NCI-H1930 (cell line): Measurements from ENCODE around the gene CT45A1.
A peak's percentile ranks its signal among the peaks of the same experiment; 100 is the strongest.
"Not testable (repeated sequence)": the region's sequence is repeated elsewhere in the genome, so short reads cannot be mapped to it uniquely, and the experiment has no call there.

Experiments used
- DNase-seq, 2 experiments: peaks; one replicate each; lab custom pipeline; 2025; lab: John Stamatoyannopoulos, UW

The CT45A1 gene, protein sequence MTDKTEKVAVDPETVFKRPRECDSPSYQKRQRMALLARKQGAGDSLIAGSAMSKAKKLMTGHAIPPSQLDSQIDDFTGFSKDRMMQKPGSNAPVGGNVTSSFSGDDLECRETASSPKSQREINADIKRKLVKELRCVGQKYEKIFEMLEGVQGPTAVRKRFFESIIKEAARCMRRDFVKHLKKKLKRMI

DNA sequence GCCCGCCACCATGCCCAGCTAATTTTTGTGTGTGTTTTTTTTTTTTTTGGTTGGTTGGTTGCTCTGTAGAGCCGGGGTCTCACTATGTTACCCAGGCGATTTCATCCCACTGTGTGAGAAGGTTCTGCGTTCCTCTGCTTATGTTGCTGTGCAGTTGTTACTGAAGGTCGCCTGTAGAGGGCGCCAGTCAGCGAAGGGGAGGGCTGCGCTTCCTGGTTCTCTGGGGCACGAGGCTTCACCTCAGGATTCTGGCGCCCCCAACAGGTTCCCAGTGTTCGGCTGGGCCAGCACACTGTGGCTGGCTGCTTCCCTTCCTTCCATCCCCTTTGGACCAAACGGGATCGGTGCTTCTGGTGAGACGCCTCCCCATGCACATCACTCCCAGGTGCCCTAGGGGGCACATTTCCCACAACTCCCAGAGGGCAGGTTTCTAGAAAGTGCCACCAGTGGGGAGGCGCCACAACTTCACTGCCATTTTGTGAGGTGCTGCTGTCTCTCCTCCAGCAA, at the start of gene CT45A1:
Gene CT45A1, plus strand, starts transcription at position 457 of the 507 bp plus-strand sequence. CDS start 5,302 bp downstream, outside the sequence.
- DNase-seq, result peak; percentile 61 to 78

DNA sequence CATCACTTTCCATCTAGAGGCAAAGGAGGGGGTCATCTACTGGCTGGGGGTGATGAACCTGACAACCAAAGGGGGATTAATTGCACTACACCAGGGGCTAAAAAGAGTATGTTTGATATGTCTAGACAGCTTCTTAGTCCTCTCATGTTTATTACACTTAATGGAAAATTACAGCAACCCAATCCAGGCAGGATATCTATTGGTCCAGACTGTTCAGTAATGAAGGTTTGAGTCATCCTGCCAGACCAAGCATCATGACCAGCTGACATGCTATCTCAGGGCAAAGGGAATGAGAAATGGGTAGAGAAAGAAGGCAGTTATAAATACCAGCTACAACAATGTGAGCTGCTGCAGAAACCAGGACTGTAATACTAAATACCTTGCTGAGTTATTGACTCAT, 40.5 kb upstream of the CT45A1 start:
- DNase-seq, result not testable (repeated sequence)

DNA sequence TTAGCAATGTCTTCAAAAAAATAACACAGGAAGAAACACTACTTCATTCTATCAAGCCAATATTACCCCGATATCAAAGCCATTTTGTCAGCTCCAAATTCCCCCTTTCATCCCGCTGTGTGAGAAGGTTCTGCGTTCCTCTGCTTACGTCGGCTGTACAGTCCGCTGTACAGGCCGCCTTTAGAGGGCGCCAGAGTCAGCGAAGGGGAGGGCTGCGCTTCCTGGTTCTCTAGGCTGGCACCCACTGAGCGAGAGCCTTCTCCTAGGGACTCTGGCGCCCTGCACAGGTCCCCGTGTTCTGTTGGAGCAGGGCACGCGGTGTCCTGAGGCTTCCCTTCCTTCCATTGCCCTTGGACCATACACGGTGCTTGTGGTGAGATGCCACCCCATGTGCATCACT, 25.3 kb upstream of the CT45A1 start:
- peak; percentile 0 to 19 for DNase-seq

DNA sequence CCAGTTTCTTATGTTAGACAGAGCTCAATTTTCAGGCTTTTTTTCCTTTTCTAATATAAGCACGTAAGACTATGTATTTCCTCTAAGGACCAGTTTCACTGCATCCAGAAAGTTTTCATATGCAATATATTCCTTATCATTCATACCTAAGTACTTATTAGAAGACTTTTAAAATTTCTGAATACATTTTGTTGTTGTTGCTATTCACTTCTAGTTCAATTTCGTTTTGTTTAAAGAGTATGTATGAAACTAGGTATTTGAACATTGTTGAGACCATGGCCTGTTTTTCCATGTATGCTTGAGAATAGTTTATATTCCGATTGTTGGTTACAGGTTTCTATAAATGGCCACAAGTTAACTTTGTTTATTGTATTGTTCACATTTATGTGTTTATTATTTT, 18.0 kb upstream of the CT45A1 start:
- DNase-seq, result no peak

DNA sequence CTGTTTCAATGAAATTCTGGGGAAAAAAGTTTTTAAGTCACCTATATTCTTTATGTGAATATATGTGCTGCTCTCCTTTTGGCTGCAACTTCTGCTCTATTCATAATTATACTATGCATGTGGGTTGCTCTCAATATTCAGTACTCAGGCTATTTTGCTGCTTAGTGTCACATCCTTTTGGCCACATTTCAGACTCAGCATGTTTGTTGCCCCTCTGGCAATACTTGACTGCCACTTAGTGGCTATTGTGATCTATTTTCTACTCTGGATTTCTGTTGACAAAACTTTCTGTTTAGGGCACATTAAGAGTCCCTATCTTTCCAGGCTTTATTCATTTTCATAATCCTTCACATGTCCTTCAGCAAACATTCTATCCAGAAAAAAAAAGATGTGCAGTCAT, 15.8 kb upstream of the CT45A1 start:
- DNase-seq, result no peak

DNA sequence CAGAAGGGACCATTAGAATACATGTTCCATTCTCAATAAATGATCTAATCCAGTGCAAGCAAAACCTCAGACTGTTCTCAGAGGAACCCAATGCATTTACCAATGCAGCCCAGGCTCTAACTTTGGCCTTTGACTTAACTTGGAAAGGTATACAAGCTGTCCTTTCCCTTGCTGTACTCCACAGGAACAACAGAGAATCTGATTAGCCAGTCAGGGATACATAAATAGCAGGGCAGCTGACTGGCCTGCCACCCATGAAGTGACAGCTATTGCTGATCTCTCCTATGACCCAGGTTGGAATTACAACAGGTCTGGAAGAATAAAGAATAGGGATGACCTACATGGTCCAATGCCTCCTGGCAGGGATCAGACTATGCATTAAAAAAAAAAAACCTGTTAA, 14.5 kb upstream of the CT45A1 start:
- DNase-seq, result no peak

DNA sequence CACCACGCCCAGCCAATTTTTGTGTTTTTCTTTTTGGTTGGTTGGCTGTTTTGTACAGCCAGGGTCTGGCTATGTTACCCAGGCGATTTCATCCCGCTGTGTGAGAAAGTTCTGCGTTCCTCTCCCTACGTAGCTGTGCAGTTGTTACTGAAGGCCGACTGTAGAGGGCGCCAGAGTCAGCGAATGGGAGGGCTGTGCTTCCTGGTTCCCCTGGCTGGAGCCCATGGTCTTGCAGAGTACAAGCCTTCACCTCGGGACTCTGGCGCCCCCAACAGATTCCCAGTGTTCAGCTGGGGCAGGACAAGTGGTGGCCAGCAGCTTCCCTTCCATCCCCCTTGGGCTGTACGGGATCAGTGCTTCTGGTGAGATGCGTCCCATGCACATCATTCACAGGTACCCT, 5.6 kb upstream of the CT45A1 start:
- peak; percentile 63 to 83 for DNase-seq

DNA sequence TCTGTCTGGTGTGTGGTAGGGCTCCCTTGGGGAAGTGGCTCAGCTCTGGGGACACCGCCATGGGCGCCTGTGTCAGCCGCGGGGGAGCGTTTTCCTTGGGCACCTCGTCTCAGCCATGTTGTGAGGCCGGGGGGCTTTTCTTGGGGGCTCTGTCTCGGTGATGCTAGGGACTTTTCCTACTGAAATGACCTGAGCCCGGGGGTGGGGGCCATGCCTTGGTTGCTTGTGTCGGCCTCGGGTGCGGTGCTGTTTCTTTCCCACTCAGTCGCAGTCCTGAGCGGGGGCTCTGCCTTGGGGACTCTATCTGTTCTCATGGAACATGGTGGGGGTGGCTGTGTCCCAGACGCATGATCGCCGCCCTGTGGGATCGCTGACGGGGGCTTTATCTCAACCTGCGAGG, 356 bp downstream of the CT45A1 start:
- DNase-seq, result no peak

DNA sequence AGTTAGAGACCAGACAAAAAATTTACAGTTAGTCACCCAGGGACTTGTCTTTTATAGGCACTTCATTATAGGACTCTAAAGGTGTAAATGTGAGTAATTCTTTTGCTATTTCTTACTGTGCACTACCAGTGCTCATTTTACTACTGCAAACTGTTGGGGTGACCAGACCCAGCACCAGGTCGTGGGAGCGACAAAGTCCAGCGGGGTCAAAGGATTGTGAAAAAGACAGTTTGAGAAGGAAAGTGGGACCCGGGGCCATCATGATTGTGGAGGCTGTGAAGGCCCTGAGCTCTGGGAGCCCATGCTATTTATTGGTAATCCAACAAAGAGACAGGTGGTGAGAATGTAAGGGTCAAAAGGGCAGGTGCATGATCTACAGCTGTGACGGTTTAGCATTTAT, 21.2 kb downstream of the CT45A1 start:
- DNase-seq, result not testable (repeated sequence)

DNA sequence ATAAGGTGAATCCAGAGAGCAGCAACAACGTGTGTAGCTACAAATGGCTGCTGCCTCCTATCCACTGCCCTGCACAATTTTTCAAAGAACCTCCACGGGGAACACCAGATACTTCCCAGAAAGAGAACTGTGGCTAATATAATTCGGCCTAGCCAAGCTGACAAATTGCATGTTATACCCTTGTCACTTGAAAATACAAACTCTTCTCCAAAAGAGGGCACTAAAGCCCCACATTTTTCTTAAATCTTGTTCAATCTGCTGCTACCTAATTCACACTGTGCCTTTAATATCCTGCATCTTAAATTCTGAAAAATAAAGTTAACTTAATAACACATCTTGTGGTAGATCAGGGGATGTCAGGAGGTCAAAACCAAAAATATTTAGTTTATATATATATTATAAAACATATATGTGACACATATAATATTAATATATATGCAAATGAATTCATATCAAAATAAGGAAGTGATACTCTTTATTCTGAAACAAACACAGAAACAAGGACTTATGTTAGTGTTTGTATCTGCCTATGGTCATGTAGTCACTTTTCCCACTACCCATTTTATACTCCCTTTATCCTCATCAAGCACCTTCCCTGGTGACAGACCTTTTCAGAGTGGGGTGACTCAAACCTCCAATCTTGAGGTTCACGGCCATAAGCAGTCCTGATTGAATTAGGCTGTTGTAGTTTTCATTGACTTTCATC, 24.1 kb downstream of the CT45A1 start:
- no peak for DNase-seq

DNA sequence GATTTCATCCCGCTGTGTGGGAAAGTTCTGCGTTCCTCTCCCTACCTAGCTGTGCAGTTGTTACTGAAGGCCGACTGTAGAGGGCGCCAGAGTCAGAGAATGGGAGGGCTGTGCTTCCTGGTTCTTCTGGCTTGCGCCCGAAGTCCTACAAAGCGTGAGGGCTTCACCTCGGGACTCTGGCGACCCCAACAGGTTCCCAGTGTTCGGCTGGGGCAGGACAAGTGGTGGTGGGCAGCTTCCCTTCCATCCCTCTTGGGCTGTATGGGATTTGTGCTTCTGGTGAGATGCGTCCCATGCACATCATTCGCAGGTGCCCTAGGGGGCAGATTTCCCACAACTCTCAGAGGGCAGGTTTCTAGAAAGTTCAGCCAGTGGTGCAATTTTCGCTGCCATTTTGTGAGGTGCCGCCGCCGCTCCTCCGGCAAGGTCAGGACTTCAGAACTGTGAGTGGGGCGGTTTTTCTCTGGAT, 27.3 kb downstream of the CT45A1 start:
- no peak for DNase-seq

DNA sequence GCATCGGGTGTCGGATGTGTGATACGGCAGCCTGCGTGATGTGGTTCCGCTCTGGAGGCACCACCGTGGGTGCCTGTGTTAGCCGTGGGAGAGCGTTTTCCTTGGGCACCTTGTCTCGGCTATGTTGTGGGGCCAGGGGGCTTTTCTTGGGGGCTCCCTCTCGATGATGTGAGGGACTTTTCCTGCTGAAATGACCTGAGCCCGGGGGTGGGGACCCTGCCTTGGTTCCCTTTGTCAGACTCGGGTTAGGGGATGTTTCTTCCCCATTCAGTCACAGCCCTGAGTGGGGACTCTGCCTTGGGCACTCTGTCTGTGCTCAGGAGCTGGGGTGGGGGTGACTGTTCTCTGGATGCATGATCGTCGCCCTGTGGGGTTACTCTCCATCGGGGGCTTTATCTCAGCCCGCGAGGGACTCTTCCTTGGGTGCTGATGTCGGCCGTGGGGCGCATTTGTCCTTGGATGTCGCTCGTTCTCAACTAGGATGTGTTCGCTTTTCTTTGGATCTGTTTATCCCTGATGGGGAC, 27.8 kb downstream of the CT45A1 start:
- DNase-seq, result no peak

DNA sequence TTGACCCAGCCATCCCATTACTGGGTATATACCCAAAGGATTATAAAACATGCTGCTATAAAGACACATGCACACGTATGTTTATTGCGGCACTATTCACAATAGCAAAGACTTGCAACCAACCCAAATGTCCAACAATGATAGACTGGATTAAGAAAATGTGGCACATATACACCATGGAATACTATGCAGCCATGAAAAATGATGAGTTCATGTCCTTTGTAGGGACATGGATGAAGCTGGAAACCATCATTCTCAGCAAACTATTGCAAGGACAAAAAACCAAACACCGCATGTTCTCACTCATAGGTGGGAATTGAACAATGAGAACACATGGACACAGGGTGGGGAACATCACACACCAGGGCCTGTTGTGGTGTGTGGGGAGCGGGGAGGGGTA, 31.3 kb downstream of the CT45A1 start:
- not testable (repeated sequence) for DNase-seq

DNA sequence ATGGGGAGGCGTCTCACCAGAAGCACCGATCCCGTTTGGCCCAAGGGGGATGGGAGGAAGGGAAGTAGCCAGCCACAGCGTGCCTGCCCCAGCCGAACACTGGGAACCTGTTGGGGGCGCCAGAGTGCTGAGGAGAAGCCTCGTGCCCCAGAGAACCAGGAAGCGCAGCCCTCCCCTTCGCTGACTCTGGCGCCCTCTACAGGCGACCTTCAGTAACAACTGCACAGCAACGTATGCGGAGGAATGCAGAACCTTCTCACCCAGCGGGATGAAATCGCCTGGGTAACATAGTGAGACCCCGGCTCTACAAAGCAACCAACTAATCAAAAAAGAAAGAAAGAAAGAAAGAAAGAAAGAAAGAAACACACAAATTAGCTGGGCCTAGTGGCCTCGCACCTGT, 54.7 kb downstream of the CT45A1 start, which contains the start of gene CT45A3:
Gene CT45A3, minus strand, starts transcription at position 101 of the 400 bp plus-strand sequence. CDS start 3,747 bp downstream, outside the sequence.
- DNase-seq, result not testable (repeated sequence)
